ENCODE measurements around the gene LYPD6B.

DNA sequence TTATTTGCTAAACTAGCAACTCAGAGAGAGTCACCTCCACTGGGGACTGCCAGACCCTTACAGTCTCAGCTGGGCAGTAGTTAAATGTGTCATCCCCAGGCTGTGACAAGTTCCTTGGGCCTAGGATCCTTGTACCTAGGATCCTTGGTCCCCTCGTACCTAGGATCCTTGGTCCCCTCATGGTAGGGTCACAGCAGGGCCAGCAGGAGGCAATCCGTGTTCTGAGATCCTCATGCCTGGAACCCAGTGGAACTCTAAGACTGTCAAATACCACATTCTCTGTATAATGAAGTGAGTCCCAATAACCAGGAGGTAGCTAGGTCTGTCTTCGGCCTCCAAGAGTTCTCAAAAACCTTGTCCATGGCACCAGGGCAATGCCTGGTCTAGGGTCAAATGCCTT is 60.8 kb downstream of the LYPD6B start:
- TF ChIP-seq, protein P1, sequence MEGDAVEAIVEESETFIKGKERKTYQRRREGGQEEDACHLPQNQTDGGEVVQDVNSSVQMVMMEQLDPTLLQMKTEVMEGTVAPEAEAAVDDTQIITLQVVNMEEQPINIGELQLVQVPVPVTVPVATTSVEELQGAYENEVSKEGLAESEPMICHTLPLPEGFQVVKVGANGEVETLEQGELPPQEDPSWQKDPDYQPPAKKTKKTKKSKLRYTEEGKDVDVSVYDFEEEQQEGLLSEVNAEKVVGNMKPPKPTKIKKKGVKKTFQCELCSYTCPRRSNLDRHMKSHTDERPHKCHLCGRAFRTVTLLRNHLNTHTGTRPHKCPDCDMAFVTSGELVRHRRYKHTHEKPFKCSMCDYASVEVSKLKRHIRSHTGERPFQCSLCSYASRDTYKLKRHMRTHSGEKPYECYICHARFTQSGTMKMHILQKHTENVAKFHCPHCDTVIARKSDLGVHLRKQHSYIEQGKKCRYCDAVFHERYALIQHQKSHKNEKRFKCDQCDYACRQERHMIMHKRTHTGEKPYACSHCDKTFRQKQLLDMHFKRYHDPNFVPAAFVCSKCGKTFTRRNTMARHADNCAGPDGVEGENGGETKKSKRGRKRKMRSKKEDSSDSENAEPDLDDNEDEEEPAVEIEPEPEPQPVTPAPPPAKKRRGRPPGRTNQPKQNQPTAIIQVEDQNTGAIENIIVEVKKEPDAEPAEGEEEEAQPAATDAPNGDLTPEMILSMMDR (IDR thresholded peaks at IDR 0.05; ENCODE audit: low read length) = no peak
- TF ChIP-seq EZH2 (IDR thresholded peaks at IDR 0.05; ENCODE audit: borderline replicate concordance, low read length) = no peak

Measured in OCI-LY1 (cell line).